ENCODE measurements around the gene MRPL19.

DNA sequence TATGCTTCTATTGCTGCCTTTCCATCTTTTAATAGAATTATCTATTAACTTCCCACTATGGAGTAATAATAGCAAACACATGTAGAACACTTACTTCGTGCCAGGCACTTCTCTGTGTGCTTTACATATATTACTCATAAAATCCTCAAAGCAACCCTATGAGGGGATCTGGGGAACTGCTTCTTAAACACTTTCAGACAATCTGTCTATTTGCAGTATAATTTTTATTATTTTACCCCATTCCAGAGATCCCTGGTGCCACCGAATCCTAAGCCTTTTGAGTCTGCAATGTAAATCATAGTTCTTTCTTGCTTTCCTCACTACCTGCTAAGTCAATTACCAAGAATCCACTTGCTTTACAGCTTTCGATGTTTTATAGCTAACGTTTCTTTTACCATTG is 89.7 kb downstream of the MRPL19 start:
- TF ChIP-seq EZH2phosphoT487 (IDR thresholded peaks at IDR 0.05; ENCODE audit: borderline replicate concordance, low read length) (no peak), CTCF (IDR thresholded peaks at IDR 0.05; ENCODE audit: low read depth, low read length, poor library complexity, severe bottlenecking) (no peak)

Measured in DOHH2 (cell line).